ENCODE results near the gene DDX23.
A peak's percentile ranks its signal among the peaks of the same experiment; 100 is the strongest.
"Not testable (repeated sequence)": the region's sequence is repeated elsewhere in the genome, so short reads cannot be mapped to it uniquely, and the experiment has no call there.

The DDX23 gene

DNA sequence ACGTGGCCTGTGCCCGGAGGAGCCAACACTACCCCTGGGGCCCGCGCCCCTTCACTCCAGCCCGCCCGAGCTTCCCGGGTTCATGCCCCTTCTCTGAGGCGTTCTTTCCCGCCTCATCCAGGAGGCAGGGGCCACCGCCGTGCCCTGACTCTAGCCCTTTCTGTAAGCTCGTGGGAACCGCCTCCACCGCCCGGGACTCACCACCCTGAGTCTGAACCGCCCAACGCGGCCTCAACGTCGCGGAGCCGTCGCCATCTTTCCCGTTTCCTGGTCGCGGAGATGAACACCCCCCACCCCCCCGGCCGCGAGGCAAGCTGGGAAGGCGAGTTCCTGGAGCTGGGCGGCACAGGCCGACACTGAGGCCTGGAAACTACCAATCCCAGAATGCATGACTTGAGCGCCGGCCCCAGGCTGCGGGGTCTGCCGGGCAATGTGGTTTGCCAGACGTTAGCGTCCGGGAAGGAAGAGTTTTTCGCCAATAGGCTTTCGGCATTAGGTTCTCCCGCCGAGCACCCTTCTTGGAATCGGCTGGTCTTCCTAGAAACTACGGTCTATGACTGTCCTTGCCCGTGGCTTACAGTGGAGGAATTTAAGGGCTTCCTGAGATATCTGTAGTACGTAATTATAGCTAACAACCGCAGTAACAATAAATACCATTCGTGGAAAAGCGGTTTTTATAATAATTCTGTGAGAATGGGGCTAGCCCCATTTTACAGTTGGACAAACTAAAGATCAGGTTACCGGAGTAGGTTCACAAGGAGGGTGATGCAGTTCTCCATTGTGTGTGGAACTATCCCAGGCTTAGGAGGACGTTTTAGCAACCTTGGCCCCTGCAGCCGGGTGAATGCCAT lies at the start of gene DDX23:
Gene DDX23 (minus strand): TSS at position 281 of the 851 bp plus-strand sequence. CDS start 6,381 bp downstream, outside the sequence.
- DNase-seq, result peak; percentile 93

DNA sequence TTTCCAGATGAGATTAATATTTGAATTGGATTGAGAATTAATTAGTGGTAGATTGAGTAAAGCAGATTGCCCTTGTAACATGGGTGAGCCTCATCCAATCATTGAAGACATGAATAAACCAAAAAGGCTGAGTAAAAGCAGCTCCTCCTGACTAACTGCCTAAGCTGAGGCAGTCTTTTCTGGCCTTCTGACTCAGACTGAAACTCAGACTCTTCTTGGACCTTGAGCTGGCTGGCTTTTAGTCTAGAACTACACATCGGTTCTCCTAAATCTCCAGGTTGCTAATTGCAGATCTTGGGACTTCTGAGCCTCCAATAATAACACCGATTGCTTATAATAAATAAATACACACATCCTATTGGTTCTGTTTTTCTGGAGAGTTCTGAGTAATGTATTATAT lies 49.3 kb upstream of the DDX23 start:
- DNase-seq, result no peak

DNA sequence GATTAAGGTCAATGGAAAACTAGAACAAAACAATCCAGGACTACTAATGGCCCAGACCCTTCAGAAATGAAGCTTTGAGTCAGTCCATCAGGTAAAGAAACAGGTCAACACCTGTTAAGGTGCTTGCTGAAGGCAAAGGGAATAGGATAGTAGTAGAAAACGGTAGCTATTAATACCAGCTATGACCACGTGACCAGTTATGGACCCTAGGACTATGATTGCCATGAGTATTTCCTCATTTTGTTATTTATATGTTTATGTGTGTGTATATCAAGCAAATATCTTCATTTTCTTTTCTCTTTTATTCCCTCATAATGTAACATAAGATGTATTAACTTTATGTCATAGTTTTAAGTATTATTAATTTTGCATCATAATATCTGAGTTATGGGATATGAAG lies 47.7 kb upstream of the DDX23 start:
- no peak for DNase-seq

DNA sequence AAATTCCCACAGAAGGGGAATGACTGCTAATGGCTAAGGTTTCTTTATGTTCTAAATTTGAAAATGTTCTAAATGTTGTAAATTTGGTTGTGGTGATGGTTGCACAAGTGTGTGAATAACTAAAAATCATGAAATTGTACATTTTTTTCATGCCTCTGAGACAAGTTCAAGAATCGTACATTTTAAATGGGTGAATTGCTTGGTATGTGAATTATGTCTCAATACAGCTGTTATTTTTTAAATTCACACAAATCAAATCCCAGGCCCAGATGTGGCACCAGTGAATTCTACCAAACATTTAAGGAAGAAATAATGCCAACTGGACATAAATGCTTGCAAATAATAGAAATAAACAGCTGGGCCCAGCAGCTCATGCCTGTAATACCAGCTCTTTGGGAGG lies 42.3 kb upstream of the DDX23 start:
- no peak for DNase-seq

DNA sequence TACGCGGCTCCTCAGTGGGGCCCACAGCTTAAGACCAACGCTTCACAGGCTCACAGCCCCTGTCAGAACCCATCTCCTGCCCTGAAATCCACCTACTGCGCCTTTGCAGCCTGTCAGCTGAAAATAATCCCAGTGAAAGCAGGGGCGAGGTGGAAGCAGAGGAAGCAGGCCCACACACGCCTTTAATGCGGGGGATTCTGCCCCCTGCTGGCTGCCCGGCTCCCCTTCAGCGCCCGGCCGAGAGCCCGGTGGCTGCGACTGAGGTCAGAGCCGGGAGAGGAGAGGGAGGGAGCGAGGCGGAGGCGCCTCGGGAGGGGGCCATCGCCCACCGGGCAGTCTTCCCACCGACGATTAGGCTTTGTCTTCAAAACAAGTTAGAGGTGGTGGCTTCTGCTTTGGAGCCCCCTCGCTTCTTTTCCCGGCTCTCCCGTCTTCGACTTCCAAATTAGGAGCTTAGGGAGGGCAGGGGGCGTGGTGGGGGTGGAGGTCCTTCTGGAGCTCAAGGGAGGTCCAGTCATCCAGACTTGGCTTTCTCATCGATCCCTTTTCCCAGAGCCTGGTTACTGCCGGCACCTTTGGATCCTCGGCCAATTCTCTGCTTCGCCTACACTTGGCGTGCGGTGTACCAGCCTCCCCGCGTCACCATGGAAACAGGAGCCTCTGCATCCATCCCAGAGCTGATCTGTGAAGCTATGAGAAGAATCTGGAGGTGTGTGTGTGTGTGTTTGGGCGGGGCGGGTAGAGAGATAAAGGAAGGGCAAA lies 38.9 kb upstream of the DDX23 start:
- DNase-seq, result peak; percentile 86 to 88

DNA sequence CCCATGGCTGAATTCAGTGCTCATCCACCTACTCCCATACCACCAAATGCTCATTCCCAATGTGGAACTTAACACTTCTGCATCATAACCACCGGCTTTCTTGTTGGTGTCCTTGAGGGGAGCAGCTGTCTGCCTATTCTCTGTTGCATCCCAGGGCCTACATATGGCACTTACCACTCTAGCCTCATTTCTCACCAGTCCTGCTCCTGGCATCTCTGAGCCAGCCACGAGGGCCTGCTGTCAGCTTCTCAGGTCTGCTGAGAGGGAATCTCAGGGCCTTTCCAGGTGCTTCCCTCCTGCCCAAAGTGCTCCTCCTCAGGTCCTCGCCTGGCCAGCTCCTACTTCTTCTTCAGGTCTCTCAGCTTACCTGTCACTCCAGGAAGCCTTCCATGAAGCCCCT lies 37.7 kb upstream of the DDX23 start:
- DNase-seq, result no peak

DNA sequence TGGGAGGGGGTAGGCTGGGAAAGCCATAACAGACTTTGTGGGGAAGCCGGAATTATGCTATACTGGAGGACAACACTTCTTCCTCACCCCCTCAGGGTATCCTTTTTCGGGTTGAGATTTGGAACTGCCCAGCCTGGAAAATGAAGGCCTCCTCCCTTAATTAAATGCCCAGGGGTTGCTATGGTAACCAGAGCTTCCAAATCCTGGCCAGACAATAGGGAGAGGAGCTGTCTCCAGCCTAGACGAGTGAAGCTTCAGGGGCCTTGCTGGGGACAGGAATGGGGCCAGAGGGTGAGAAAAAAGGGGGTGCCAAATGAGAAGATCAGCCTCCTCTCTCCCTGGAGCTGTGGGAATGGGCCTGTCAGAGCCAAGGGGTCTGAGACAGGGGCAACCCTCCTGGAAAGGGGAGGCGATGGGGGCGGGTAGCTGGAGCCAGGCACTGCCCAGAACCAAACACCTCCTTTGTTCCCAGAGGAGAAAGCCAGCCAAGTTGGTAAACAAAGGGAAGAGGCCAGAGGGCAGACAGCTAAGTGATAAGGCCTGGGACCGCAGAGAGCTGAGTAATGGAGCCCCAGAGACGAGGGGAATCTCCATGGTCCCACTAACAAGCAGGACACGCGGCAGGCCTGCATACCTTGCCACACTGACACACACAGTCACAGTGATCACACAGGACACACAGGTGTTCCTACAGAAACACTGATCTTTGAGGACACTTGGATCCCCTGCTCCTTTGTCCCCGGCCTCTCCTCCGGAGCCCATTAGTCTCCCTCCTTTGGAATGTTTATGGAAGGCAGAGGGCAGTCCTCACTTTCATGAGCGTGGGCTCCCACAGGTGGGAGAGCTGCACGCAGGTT lies 31.6 kb upstream of the DDX23 start:
- DNase-seq, result no peak

DNA sequence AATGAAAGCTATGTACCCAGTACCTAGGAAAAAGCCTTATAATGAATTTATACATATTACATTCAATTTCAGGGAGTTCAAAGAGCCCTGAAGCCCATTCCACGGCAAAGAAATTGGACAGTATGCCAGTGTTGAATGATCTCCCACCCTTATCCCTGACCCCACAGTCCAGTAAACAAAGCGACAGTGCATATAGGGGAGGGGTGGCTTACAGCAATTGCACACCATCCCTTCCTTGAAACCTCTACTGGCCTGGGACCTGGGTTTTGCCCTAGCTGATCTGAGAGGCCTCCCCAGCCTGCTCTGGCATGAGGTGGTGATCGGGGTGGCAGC lies 31.0 kb upstream of the DDX23 start:
- DNase-seq, result no peak

DNA sequence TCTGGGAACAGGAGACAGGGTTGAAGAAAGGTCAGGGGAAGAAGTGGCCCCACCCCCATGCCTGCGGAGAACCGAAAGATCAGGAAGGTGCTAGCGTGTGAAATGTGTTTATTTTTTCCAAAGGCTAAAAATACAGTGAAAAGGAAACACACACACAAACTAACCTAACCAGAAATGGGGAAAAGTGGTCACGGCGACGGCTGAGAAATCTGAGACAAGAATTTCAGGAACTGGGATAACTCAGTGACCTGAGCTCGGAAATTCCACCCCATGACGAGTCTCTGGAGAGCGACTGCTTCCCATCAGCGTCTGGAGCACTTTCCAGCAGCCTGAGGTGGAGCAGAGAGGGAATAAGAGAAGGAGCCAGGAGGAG lies 30.3 kb upstream of the DDX23 start:
- DNase-seq, result no peak

DNA sequence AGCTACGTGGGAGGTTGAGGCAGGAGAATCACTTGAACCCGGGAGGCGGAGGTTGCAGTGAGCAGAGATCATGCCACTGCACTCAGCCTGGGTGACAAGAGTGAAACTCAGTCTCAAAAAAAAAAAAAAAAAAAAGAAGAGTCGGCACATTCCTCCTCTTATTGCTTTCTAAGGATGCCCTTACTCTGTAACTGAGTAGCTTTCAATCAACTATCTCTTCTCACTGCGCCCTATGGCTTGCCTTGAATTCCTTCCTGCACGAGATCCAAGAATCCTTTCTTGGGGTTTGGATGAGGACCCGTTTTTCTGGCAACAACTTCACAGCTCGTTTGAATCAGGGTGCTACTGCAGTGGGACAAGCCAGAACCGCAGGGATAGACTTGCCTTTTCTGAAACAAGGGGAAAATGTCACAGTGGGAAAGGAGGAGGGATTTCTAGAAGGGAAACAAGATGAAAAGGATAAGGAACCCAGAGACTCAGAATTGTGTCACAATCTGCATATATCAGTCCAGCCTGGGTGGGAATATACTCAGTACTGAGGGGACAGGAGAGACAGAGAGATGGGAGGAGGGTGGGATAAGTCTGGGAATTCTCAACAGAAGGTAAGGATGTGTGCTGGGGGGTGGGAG lies 29.8 kb upstream of the DDX23 start:
- no peak for DNase-seq

DNA sequence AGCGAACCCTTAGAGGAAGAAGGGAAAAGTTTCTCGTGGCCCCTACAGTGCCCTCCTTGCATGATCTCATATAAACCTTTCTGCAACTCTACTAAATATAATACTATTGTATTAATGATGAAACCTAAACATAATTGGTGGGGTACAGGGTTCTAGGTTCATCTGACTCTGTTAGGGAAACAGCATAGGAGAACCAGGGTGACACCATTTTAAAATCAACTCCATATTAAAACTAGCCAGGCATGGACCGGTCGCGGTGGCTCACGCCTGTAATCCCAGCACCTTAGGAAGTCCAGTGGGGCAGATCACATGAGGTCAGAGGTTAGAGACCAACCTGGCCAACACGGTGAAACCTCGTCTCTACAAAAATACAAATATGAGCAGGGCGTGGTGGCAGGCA lies 28.7 kb upstream of the DDX23 start:
- no peak for DNase-seq

DNA sequence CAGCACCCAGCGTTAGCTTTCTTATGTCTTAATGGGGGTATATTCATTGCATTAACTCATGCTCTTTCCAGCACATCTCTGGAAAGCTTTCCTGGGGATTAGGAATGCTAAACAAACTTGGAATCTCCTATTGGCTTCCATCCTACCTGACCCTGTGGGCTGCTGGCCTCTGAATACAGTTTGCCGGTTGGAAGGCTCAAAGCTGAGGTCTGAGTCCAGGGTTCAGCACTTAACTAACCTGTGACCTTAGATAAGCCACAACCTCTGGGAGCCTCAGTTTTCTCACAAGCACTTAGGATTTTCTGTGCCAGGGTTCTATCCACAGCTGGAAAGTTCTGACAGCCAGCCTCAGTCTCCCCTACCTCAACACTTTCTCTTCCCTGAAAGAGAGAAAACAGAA lies 26.6 kb upstream of the DDX23 start:
- DNase-seq, result no peak

DNA sequence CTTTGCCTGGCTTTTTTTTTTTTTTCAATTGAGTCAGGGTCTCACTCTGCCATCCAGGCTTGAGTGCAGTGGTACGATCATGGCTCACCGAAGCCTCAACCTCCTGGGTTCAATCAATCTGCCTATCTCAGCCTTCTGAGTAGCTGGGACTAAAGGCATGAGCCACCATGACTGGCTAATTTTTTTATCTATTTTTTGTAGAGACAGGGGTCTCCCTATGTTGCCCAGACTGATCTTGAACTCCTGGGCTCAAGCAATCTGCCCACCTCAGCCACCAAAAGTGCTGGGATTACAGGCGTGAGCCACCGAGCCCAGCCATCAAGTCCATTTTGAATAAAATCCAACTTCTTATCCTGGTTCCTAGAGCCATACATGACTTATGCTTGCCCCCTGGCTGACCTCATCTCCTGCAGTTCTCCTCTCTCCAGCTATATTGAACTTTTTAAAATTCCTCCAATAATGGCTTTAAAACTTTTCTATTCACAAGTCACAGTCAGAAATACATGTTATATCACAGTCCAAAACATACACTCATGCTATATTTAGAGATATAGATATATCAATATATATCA lies 24.1 kb upstream of the DDX23 start:
- DNase-seq, result no peak

DNA sequence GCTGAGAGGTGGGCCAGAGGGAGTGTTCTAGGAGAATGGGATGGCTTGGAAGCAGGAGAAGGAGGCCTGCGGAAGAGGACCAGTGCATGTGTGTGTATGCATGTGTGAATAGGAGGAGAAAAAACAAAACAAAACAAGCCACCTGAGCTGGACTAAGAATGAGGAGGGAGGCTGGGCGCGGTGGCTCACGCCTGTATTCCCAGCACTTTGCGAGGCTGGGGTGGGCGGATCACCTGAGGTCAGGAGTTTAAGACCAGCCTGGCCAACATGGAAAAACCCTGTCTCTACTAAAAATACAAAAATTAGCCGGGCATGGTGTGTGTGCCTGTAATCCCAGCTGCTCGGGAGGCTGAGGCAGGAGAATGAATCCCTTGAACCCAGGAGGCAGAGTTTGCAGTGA lies 21.6 kb upstream of the DDX23 start:
- DNase-seq, result not testable (repeated sequence)

DNA sequence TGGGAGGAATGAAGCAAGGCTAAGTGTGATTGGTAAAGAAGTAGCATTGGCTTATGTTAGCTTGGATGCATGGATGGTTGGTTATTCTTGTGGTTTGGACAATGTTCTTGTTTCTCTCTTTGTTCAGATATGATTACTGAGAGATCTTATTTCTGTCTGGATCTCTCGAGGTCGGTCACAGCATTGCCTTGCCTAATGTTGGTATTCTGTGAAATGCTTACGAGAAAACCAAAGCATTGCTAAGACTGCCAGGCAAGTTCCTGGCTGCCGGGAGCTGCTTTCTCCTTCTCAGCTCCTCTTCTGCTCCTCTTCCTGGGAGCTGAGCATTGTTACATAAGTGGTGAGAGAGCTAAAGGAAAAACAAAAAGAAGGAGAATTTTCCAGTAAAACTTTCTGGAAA lies 21.1 kb upstream of the DDX23 start:
- DNase-seq, result no peak

DNA sequence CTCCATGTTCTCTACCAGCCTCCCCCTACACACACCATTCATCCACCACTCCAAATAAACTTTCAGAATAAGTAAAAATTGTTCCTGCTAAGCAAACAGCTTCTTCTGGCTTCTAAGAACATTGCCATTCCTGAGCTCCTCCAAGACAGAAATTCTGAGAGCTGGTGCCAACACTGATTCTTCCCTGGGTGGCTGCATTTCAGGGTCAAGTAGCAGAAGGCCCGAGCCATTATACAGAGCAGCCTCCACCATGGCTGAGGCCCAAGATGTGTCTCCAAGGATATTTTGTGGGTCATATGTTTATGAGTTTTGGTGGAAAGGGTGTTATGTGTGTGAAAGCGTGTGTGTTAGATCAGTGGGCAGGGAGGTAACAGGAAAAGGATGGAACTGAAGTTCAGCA lies 17.2 kb upstream of the DDX23 start:
- DNase-seq, result no peak

DNA sequence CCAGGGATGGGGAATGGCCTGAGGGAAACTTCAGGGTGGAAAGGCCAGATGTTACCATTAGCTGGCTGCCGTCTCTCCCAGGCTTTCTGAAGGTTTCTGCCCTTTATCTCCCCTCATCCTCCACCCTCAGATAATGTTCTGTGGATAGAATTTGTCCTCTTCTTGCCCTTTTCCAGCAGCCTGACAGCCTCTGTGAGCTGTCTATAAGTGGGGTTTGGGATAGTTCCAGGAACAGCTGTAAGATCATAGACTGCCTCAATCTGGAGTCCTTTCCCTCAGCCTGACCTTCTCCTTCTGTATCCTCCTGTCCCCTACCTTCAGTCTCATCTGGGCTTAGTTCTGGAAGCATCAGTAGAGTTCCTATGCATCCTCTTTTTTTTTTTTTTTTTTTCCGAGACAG lies 16.5 kb upstream of the DDX23 start:
- DNase-seq, result no peak

DNA sequence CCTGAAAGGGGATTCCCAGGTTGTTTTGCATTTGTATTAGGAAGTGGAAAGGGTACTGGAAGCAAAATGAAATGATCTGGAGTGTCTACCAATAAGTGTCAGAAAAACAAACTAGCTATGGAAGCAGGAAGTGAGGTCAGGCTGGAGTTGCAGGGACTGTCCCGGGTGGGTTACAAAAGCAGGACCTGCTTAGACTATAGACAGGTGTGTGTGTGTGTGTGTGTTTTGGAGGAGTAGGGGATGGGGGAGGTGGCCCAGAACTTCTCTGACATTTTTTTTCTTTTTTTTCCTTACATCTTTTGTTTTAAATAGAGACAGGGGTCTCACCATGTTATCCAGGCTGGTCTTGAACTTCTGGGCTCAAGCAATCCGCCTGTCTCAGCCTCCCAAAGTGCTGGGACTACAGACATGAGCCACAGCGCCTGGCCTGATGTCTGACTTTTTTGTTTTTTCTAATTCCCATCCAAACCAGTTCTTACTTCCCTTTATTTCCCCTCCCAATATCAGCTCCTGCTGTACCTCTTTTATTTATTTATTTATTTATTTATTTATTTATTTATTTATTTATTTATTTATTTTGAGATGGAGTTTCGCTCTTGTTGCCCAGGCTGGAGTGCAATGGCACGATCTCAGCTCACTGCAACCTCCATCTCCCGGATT lies 14.2 kb upstream of the DDX23 start:
- no peak for DNase-seq

DNA sequence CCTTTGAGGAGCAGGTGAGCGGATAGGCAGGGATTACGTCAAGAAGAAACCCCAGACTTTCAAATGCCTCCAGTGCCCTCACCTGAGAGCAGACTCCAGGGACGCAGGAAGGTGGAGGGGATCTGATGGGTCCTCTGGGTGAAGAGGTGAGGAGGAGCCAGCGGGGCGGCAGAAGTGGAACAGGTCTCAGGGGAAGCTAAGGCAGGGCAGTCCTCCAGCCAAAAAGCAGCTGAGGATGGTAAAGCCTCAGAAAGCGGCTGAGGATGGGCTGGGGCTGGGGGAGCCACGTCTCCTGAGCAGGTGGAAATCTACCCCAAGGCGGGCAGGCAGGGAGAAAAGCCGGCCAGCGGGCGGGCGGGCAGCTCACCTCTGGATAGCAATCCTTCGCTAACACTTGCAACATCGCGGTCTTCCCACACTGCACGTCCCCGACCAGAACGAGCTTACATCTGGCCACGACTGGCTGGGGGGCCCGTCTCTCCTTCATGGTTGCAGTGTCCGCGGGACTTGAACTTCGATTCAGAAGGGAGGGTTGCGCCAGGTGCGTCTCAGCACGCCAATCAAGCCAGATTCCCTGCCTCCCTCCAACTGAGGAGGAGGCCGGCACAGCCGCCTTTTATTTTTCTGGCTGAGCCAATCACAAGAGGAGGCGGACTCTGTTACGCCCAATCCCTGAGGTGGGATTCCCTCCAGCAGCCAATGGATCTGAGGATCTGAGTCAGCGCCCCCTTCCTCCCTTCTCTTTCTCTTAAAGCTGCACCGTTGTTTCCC lies 13.5 kb upstream of the DDX23 start, which contains the start of gene RND1:
Gene RND1 (minus strand): TSS at position 590 of the 771 bp plus-strand sequence. CDS start 103 bp downstream, at position 487.
- DNase-seq, result peak; percentile 86 to 89

DNA sequence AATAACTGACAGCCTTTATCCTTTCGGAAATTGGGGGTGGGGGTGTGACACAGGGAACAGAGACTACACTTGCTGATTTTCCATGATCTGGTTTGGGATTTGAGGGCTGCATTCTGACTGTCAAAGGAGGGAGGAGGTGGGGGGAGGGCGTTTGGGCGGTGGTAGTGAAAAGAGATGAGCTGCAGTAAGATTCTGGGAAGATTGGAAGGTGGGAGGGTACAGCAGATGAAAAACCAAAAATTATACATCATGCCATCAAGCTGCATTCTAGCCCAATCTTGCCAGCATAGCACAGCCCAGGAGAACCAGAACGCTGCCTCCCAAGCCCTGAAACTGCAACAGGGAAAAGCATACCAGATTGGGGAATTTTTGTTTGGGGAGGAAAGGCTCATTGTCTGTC lies 11.3 kb upstream of the DDX23 start:
- no peak for DNase-seq

DNA sequence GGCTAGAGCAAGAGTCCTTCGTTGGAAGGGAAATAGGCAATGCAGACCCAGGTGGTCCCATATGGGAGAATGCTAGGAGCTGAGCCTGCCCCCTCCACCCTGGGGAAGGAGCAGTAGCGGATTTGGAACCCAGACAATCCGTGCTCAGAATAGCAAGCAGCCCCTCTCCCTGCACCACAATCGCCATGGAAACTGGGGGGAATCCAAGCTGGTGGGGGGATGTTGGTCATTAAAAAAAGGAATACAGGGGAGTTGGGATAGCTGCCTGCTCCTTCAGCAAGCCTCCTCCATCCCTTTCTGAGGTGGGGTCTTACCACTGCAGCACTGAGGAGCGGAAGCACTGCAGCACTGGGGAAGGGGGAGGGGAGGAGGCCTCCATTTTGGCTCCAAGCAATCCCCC lies 10.8 kb upstream of the DDX23 start:
- DNase-seq, result no peak

All from activated T-cell treated with anti-CD3 and anti-CD28 coated beads, Interleukin-2, amount 50 U/mL, for 48 hours (primary cell).